KBM-7 (cell line): ENCODE data around the gene CFAP251.
"Not testable (repeated sequence)": the region's sequence is repeated elsewhere in the genome, so short reads cannot be mapped to it uniquely, and the experiment has no call there.

Experiments used
- DNase-seq: peaks from one replicate; pipeline ENCODE4 v3.0.0-alpha.2; 2015
- in situ Hi-C: fragments of 300-500 bp; cut with MboI; formaldehyde crosslinking; loops from 2 replicates; pipeline ENCODE4 v1.14.3; 2020; ENCODE audit warnings: low sequenced_read_pairs, low pct_unique_long_range_greater_than_20kb, mixed read lengths

CFAP251 gene

DNA sequence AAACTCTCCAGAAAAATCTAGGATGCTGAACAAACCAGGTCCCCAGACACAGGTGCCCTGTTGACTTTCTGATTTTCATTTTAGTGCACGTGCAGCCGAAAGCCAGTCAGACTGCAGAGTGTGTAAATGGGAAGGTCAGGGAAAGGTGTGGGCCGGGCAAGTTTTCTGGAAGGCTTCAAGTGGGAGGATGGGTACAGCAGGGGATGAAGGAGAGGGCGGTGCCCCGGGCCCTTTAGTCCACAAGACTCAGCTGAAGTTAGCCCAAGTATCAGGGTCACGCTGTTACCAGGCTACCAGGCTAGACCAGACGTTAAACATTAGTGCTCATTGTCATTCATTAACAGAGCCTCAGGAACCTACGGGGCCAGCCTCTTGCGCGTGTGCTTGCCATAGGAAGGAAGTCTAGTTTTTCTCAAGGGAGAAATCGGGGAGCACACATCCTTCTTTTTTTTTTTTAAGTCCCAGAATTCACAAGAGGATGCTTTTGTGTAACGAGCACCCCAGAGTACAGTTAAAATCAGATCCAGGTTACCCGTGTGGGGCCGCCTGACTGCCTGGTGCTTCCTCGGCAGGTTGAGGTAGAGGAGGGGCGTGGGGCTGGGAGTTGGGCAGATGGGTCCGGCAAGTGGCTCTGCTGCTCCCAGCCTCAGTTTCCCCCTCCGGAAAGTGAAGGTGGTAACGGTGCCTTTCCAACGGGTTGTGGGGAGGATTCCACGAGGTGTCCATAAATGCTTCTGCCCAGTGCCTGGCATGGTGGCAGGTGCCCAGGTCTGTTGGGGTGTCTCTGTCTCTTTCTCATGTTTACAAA, 122.4 kb downstream of the CFAP251 start:
- no peak for DNase-seq
- in situ Hi-C loops, result no loop called here

DNA sequence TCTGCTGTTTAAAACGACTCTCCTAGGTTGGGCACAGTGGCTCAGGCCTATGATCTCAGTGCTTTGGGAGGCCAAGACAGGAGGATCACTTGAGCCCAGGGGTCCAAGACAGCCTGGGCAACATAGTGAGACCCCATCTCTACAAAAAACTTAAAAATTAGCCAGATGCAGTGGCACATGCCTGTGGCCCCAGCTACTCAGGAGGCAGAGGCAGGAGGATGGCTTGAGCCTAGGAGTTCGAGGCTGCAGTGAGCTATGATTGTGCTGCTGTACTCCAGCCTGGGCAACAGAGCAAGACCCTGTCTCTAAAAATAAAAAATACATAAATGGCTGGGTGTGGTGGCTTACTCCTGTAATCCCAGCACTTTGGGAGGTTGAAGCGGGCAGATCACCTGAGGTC, 123.1 kb downstream of the CFAP251 start:
- in situ Hi-C loops, result not testable (repeated sequence)

DNA sequence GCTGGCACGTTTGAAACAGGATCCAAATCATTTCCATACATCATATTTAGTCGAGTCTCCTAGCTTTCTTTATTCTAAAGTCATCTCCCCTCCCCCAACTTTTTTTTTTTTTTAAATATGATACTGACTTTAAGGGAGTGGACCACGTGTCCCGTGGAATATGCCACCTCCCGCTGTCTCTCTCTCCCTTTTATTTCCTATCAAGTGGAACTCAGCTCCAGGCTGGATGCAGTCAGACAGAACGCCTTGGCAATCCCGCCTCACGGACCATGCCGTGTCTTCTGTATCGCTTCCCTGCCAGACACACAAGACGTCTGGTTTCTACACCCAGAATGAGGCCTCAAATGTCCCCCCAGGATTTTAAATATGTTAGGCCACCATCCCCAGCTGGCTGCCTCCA, 124.5 kb downstream of the CFAP251 start:
- in situ Hi-C loops, result no loop called here
- DNase-seq, result no peak

More for the DNA sequence above, 123.1 kb downstream of the CFAP251 start:
- DNase-seq, result not testable (repeated sequence)

DNA sequence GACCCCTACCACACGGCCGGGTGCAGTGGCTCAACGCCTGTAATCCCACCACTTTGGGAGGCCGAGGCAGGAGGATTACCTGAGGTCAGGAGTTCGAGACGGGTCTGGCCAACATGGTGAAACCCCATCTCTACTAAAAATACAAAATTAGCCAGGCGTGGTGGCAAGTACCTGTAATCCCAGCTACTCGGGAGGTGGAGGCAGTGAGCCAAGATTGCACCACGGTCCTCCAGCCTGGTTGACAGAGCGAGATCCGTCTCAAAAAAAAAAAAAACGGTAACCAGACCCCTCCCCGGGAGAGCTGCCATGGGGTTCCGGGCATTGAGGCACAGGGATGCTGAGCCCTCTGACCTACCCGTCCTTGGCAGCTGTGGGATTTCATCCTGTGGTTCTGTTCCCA, 125.1 kb downstream of the CFAP251 start:
- in situ Hi-C loops, result no loop called here
- DNase-seq, result no peak

DNA sequence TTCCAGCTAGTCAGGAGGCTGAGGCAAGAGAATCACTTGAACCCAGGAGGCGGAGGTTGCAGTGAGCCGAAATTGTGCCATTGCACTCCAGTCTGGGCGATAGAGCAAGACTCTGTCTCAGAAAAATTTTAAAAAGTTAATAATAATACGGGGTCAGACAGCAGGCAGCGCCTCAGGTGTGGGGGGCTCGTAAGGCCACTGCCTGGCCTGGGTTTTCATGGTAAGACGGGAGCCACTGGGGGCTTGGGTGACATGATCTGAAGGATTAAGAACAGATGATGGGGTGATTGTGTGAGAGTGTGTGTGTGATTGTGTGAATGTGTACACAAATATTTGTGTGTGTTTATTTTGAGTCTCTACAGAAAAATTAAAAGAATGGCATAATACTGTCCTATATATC, 126.9 kb downstream of the CFAP251 start:
- no peak for DNase-seq
- in situ Hi-C loops, result no loop called here

DNA sequence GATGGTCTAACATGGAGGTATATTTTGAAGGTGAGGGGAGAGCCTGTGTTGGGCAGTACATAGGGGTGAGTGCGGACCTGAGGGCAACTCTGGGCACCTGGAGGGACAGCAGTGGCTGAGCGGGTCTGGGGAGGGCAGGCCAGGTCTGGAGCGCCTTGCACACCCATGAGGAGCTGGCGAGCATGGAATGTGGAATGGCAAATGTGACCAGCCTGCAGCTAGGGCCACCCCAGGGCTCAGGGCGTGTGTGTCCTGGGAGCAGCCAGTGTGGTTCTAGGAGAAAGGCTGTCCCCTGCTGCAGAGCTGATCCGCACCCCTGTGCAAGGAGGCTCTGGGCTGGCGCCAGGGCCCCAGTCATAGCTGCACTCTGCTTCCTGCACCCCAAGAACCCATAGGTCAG, 127.8 kb downstream of the CFAP251 start:
- no peak for DNase-seq
- in situ Hi-C loops, result no loop called here

DNA sequence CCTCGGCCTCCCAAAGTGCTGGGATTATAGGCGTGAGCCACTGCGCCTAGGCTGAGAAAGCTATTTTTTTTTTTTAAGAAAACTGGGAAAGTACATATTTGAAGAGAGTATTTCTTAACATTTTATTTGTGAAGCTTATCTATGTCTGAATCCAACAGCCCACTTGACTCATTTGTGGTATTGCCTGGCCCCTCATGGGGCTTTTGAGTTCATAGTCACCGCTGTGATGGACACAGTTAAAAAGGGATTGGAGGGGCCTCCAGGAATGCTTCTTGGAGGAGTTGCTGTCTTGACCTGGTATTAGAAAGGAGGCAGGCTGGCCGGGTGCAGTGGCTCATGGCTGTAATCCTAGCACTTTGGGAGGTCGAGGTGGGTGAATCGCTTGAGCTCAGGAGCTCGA, 129.8 kb downstream of the CFAP251 start:
- in situ Hi-C loops, result no loop called here
- no peak for DNase-seq

DNA sequence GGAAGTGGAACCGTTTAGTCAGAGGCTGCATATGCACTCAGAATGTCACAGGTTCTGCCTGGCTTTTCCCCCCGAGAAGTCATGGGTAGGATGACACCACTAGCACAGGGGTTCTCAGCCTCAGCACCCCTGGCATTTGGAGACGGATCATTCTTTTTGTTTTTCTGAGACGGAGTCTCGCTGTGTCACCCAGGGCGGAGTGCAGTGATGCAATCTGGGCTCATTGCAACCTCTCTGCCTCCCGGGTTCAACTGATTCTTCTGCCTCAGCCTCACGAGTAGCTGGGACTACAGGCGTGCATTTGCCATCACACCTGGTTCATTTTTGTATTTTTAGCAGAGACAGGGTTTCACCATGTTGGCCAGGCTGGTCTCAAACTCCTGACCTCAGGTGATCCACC, 131.4 kb downstream of the CFAP251 start:
- in situ Hi-C loops, result no loop called here
- no peak for DNase-seq

DNA sequence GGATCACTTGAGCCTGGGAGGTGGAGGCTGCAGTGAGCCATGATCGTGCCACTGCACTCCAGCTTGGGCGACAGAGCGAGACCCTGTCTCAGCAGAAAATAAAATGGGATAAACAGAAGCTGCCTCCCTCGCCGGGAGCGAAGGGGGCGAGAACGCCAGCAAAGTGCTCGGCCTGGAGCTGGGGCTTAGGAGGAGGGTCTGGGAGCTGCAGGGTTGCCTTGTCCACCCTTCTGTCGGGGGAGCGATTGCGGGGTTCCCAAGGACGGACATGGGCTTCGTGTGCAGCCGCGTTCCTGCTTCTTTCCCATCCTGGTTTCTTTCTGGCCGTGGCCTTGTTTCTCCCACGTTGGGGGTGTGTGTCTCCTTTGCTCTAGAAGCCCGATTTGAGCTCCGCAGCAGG, 132.3 kb downstream of the CFAP251 start:
- in situ Hi-C loops, result no loop called here
- no peak for DNase-seq

DNA sequence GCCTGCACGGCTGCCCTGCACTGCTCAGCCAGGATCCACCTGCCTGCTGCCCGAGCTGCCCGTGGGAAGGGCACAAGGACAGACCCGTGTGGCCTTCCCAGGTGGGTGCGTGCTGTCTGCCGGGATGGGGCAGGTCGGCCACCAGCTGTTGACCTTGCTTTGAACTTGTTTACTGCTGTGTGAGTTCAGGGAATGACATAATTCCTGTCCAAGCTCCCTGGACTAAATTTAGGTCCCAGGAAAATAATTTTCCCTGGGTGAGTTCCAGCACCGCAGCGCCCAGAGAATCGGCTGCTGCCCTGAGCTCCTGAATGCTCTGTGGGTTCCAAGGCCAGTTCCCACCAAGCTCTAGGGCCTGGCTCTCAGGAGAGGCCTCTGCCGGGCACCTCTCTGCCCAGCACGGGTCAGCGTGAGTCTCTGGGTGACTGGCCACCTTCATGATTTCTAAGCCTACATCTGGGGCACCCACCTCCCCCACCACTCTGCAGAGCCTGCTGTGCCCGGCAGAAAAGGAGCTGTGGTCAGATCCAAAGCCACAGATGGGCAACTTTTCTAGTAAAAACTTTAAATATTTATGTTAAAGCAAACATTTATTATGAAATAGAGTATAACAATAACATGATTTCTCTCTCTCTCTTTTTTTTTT, 133.0 kb downstream of the CFAP251 start:
- DNase-seq, result no peak
- in situ Hi-C loops, result no loop called here

DNA sequence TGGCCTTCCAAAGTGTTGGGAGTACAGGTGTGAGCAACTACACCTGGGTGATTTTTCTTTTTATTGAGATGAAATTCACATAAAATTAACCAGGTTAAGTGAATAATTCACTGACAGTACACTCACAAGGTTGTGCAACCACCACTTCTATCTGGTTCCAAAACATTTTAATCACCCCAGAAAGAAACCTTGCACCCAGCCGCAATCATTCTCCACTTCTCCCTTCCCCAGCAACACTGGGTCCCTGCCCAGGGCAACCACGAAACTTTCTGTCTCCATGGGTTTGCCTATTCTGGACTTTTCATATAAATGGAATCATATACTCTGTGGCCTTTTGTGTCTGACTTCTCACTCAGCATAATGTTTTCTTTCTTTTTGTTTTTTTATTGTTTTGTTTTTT, 133.9 kb downstream of the CFAP251 start:
- in situ Hi-C loops, result no loop called here
- DNase-seq, result no peak
